HepG2 (cell line): ENCODE data around the gene MIER2. TPM values are rescaled to one million over a fixed set of nuclear protein-coding genes. Genes with fewer than 3 reads are reported as not detected.

Source experiments
- ATAD3A ChIP-seq: sonication (generic); formaldehyde crosslinking; IDR thresholded peaks from 2 replicates; pipeline ENCODE4 v1.4.0; 2020; ENCODE audit warnings: missing genetic modification reagents
- CHD4 ChIP-seq: fragments of 200-600 bp; sonication (generic); IDR thresholded peaks from 2 replicates; pipeline ENCODE4 v1.7.0; 2017; ENCODE audit warnings: mild to moderate bottlenecking, low read length, borderline replicate concordance
- EZH2 ChIP-seq: conservative IDR thresholded peaks from 2 replicates; pipeline ENCODE4 v1.6.1; 2012; ENCODE audit warnings: mild to moderate bottlenecking, low read depth, low read length, moderate library complexity
- ZNF282 ChIP-seq: fragments of 450-650 bp; IDR thresholded peaks from 2 replicates; pipeline ENCODE4 v1.6.1; 2018; ENCODE audit not compliant: partially characterized antibody
- ZNF329 ChIP-seq: sonication (generic); formaldehyde crosslinking; IDR thresholded peaks from 2 replicates; pipeline ENCODE4 v1.9.0; 2021; ENCODE audit warnings: low read depth, mild to moderate bottlenecking, missing genetic modification reagents
- ZNF550 ChIP-seq: sonication (generic); formaldehyde crosslinking; IDR thresholded peaks from 2 replicates; pipeline ENCODE4 v1.4.0; 2020; ENCODE audit warnings: mild to moderate bottlenecking, missing genetic modification reagents, borderline replicate concordance
- ZSCAN12 ChIP-seq: sonication (generic); formaldehyde crosslinking; IDR thresholded peaks from 2 replicates; pipeline ENCODE4 v1.9.0; 2021; ENCODE audit warnings: mild to moderate bottlenecking, missing genetic modification reagents
- ZSCAN29 ChIP-seq: sonication (generic); formaldehyde crosslinking; conservative IDR thresholded peaks from 2 replicates; pipeline ENCODE4 v1.4.0; 2020; ENCODE audit warnings: mild to moderate bottlenecking, missing genetic modification reagents
- polyA plus RNA-seq, 8 experiments: library from polyadenylated mRNA; depleted of rRNA in 3 of 8; stranded (reverse) in 7 of 8; unstranded in 1 of 8; fragments of >200 nt; fragmentation: Illumina TruSeq in 4 of 8; extraction: Trizol in 4 of 8; gene quantifications; 2 replicates each; pipeline versions ENCODE4 v1.2.1 to v1.2.3, GENCODE V29; 2011 to 2016; ENCODE audit warnings: low read depth in 4 of 8, missing spikeins in 1 of 8, mixed read lengths in 1 of 8; ENCODE audit not compliant: insufficient read depth in 1 of 8
- total RNA-seq, 5 experiments: library from RNA; depleted of rRNA; stranded (reverse); fragments of >200 nt; fragmentation: Illumina TruSeq; extraction: Trizol; gene quantifications; 2 replicates each; pipeline ENCODE4 v1.2.3, GENCODE V29; 2016; ENCODE audit warnings: low read depth in 1 of 5
- TF ChIP-seq, protein P1 (sequence below): IDR thresholded peaks from 2 replicates; pipeline ENCODE4 v1.6.1; 2016; ENCODE audit warnings: low read depth
- TF ChIP-seq, protein P2 (sequence below): sonication (generic); formaldehyde crosslinking; IDR thresholded peaks from 2 replicates; pipeline ENCODE4 v1.5.1; 2020; ENCODE audit warnings: mild to moderate bottlenecking, missing genetic modification reagents, borderline replicate concordance

MIER2 gene
- total and polyA plus RNA-seq, 2 of the 13 experiments (the other 11 are each of a cell fraction or from before 2014, with no cell fraction given), result 9.6 to 25.7 TPM

DNA sequence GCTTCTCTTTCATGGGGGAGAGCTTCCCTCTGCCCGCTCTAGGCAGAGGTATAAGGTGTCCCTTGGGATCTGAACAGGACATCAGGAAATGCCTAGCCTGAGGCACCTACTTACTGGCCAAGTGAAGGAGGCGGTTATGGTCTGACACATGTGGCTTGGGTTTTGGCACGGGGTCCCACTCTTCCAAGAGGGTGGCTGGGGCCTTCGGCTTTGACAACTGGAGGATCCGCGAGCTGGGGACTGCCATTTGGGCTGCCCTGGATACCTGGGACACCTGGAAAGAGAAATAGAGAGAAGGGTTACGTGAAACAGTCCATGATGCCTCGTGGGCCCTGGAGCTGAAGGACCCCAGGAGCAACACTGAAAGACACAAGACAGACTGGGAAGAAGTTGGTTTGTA lies 22.4 kb upstream of the MIER2 start (continued):
- TF ChIP-seq ZNF550, result no peak
- no peak for TF ChIP-seq ZSCAN12 (CRISPR knock-in tag)
- TF ChIP-seq ATAD3A (CRISPR knock-in tag), result no peak
- no peak for TF ChIP-seq ZNF282
- TF ChIP-seq, protein P1, sequence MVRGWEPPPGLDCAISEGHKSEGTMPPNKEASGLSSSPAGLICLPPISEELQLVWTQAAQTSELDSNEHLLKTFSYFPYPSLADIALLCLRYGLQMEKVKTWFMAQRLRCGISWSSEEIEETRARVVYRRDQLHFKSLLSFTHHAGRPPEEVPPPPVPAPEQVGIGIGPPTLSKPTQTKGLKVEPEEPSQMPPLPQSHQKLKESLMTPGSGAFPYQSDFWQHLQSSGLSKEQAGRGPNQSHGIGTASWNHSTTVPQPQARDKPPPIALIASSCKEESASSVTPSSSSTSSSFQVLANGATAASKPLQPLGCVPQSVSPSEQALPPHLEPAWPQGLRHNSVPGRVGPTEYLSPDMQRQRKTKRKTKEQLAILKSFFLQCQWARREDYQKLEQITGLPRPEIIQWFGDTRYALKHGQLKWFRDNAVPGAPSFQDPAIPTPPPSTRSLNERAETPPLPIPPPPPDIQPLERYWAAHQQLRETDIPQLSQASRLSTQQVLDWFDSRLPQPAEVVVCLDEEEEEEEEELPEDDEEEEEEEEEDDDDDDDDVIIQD (CRISPR knock-in tag), result no peak
- TF ChIP-seq ZSCAN29, result no peak
- no peak for TF ChIP-seq CHD4
- no peak for TF ChIP-seq EZH2
- TF ChIP-seq ZNF329, result no peak
- TF ChIP-seq, protein P2, sequence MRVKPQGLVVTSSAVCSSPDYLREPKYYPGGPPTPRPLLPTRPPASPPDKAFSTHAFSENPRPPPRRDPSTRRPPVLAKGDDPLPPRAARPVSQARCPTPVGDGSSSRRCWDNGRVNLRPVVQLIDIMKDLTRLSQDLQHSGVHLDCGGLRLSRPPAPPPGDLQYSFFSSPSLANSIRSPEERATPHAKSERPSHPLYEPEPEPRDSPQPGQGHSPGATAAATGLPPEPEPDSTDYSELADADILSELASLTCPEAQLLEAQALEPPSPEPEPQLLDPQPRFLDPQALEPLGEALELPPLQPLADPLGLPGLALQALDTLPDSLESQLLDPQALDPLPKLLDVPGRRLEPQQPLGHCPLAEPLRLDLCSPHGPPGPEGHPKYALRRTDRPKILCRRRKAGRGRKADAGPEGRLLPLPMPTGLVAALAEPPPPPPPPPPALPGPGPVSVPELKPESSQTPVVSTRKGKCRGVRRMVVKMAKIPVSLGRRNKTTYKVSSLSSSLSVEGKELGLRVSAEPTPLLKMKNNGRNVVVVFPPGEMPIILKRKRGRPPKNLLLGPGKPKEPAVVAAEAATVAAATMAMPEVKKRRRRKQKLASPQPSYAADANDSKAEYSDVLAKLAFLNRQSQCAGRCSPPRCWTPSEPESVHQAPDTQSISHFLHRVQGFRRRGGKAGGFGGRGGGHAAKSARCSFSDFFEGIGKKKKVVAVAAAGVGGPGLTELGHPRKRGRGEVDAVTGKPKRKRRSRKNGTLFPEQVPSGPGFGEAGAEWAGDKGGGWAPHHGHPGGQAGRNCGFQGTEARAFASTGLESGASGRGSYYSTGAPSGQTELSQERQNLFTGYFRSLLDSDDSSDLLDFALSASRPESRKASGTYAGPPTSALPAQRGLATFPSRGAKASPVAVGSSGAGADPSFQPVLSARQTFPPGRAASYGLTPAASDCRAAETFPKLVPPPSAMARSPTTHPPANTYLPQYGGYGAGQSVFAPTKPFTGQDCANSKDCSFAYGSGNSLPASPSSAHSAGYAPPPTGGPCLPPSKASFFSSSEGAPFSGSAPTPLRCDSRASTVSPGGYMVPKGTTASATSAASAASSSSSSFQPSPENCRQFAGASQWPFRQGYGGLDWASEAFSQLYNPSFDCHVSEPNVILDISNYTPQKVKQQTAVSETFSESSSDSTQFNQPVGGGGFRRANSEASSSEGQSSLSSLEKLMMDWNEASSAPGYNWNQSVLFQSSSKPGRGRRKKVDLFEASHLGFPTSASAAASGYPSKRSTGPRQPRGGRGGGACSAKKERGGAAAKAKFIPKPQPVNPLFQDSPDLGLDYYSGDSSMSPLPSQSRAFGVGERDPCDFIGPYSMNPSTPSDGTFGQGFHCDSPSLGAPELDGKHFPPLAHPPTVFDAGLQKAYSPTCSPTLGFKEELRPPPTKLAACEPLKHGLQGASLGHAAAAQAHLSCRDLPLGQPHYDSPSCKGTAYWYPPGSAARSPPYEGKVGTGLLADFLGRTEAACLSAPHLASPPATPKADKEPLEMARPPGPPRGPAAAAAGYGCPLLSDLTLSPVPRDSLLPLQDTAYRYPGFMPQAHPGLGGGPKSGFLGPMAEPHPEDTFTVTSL (CRISPR knock-in tag), result no peak
- TF ChIP-seq, all 625 proteins: peak for 0
